H7 (cell line): ENCODE measurements around the gene WDR70. TPM values are rescaled to one million over a fixed set of nuclear protein-coding genes. Genes with fewer than 3 reads are reported as not detected.
"Not testable (repeated sequence)": the region's sequence is repeated elsewhere in the genome, so short reads cannot be mapped to it uniquely, and the experiment has no call there.

ENCODE experiments used
- DNase-seq: peaks from one replicate; pipeline ENCODE4 v3.0.0; 2012
- H3K27me3 ChIP-seq: 2 replicates; pipeline ENCODE4 v1.6.0; 2011; ENCODE audit warnings: mild to moderate bottlenecking, low read length; ENCODE audit not compliant: control insufficient read depth, insufficient read depth
- H3K36me3 ChIP-seq: replicated peaks from 2 replicates; pipeline ENCODE4 v1.5.1; 2011; ENCODE audit warnings: low read length; ENCODE audit not compliant: control insufficient read depth, insufficient read depth
- H3K4me3 ChIP-seq: 2 replicates; pipeline ENCODE4 v1.5.1; 2011; ENCODE audit warnings: low read depth, mild to moderate bottlenecking, control low read depth, low read length, moderate library complexity; ENCODE audit not compliant: insufficient read depth
- total RNA-seq: library from RNA; depleted of rRNA; stranded (reverse); fragments of >200 nt; shearing (Covaris generic); gene quantifications from 2 replicates; pipeline ENCODE4 v1.2.3, GENCODE V29; 2014

Gene WDR70
- total RNA-seq, 1 experiment from 2014 or later, result 28.0 TPM

DNA sequence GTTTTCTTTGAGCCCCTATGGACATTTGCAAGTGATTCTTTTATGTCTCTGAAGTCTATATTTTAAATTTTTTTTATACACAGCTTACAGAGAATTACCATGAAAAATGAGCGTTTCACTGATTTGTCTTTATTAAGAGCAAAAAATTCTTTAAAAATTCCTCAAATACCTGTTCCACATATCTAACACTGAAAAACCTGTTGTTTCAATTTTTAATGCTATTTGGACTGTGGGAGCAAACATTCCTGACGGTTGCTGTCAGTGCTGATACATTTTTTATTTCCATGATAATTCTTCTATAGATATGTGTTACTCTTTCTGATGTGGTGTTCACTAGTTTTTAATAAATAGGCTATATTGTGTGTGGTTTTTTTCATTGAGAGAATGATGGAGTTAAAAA lies 261.0 kb downstream of the WDR70 start:
- no peak overlapping the region for H3K4me3 ChIP-seq
- no peaks in the 10 kb centered on the region for H3K27me3 ChIP-seq
- no peak for DNase-seq

DNA sequence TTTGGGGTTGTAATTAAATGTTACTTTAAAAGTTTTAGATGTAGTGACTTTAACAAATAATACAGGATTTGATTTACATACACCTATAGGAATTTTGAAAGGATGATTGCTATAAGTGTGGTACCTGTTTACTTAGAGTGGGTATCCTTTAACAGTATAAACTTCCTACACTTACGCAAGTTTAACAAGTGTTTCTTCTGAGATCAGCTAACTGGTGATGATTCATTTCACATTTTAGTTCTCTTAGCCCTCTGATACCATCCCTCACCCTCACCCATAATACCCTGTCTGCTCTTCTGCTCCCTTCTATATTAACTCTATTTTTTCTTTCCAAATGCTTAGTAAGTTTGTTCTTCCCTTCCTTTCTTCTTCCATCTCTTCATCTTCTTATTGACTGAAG lies 262.8 kb downstream of the WDR70 start:
- no peak for DNase-seq
- Histone ChIP-seq H3K27me3 (no peaks in the 10 kb centered on the region), H3K36me3 (no peaks in the 10 kb centered on the region), H3K4me3 (no peak overlapping the region)

More for the DNA sequence above, 261.0 kb downstream of the WDR70 start:
- H3K36me3 ChIP-seq, result no peaks in the 10 kb centered on the region

DNA sequence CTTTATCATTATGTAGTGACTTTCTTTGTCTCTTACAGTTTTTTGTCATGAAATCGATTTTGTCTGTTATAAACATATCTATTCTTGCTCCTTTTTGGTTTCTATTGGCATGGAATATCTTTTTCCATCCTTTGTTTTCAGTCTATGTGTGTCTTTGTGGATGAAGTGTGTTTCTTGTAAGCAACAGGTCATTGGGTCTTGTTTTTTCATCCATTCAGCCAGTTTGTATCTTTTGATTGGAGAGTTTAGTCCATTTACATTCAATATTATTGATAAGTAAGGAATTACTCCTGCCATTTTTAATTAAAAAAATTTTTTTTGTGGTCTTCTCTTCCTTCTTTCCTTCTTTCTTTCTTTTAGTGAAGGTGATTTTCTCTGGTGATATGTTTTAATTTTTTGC lies 266.6 kb downstream of the WDR70 start:
- no peak for DNase-seq
- H3K4me3 ChIP-seq, result no peak overlapping the region
- H3K27me3 ChIP-seq, result no peaks in the 10 kb centered on the region
- H3K36me3 ChIP-seq, result no peaks in the 10 kb centered on the region

DNA sequence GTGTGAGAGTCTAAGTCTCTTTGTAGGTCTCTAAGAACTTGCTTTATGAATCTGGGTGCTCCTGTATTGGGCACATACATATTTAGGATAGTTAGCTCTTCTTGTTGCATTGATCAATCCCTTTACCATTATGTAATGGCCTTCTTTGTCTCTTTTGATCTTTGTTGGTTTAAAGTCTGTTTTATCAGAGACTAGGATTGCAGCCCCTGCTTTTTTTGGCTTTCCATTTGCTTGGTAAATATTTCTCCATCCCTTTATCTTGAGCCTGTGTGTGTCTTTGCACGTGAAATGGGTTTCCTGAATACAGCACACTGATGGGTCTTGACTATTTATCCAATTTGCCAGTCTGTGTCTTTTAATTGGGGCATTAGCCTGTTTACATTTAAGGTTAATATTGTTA lies 275.4 kb downstream of the WDR70 start:
- not testable (repeated sequence) for H3K4me3 ChIP-seq, DNase-seq, H3K27me3 ChIP-seq, H3K36me3 ChIP-seq

DNA sequence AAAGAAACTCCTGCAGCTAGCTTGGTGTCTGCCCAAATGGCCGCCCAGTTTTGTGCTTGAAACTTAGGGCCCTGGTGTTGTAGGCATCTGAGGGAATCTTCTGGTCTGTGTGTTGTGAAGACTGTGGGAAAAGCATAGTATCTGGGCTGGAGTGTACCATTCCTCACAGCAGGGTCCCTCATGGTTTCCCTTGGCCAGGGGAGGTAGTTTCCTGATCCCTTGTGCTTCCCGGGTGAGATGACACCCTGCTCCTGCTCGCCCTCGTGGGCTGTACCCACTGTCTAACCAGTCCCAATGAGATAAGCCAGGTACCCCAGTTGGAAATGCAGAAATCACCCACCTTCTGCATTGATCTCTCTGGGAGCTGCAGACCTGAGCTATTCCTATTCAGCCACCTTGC lies 277.9 kb downstream of the WDR70 start:
- DNase-seq, result no peak
- Histone ChIP-seq H3K27me3 (no peaks in the 10 kb centered on the region), H3K36me3 (no peaks in the 10 kb centered on the region), H3K4me3 (no peak overlapping the region)

DNA sequence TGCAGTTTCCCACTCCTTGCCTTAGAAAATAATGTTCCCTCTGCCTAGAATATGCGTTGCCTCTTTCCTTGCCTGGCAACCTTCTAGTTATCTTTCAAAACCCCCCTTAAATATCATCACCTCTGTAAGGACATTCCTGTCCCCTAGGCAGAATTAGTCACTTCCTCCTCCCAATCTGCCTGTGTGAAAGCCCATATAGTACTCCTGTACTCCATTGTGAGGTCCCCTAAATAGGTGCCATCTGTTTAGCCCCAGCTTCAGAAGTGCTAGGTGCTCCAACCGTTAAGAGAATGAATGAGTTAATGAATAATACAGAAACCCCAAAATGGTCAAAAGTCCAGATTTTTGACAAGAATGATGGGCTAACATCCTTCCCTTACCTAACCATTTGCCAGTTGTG lies 279.3 kb downstream of the WDR70 start:
- Histone ChIP-seq H3K27me3 (no peaks in the 10 kb centered on the region), H3K36me3 (no peaks in the 10 kb centered on the region), H3K4me3 (no peak overlapping the region)
- DNase-seq, result no peak

DNA sequence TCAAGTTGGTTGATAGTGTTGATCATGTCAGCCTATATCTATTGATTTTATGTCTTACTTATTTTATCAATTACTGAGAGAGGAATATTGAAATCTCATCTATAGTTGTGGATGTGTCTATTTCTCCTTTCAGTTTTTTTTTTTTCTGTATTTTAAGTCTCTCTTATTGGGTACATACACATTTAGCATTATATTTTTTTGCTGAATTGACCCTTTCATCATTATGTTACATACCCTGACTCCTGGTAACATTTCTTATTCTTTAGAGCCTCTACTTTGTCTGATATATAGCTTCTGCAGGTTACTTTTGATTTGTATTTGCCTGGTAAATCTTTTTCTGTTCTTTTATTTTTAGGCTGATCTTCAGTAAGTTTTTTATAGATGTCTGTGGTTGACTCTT lies 281.2 kb downstream of the WDR70 start:
- no peak overlapping the region for H3K4me3 ChIP-seq
- no peak for DNase-seq
- no peaks in the 10 kb centered on the region for H3K27me3 ChIP-seq

DNA sequence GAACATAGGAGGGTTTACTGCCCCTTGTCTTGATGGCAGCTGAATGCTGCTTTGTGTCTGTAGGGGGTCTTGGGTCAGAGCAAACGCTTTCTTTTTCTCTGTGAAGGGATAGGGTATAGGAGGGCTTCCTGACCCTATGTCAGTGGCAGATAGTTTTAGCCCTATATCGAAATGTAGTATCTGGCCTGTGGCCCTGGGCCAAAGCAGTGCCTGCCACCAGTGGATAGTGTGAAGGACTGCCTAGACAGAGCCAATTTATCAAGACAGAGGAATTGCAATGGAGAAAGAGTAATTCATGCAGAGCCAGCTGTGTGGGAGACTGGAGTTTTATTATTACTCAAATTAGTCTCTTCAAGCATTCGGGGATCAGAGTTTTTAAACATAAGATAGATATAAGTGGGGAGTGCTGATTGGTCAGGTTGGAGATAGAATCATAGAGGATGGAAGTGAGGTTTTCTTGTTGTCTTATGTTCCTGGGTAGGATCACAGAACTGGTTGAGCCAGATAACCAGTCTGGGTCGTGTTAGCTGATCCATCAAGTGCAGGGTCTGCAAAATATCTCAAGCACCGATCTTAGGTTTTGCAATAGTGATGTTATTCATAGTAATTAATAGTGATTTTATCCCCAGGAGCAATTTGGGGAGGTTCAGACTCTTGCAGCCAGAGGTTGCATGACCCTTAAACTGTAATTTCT lies 282.3 kb downstream of the WDR70 start:
- no peak overlapping the region for H3K4me3 ChIP-seq
- no peaks in the 10 kb centered on the region for H3K36me3 ChIP-seq
- H3K27me3 ChIP-seq, result no peaks in the 10 kb centered on the region
- peak; percentile 8 for DNase-seq

More for the DNA sequence above, 281.2 kb downstream of the WDR70 start:
- H3K36me3 ChIP-seq, result no peaks in the 10 kb centered on the region

DNA sequence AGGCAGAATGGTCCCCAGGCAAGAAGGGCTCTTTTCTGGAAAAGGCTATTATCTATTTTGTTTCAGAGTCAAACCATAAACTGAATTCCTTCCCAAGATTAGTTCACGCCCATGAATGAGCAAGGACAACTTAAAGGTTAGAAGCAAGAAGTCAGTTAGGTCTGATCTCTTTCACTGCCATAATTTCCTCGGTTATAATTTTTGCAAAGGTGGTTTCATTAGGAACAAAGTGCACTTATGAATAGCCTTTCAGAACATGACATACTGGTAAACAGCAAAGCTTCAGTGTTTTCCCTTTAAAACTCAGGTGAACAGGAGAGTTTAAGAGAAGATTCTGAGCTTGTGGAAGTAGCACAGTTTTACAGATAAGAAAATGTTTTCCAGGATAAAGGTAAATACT lies 282.8 kb downstream of the WDR70 start:
- Histone ChIP-seq H3K4me3 (no peak overlapping the region), H3K36me3 (no peaks in the 10 kb centered on the region), H3K27me3 (no peaks in the 10 kb centered on the region)
- no peak for DNase-seq

DNA sequence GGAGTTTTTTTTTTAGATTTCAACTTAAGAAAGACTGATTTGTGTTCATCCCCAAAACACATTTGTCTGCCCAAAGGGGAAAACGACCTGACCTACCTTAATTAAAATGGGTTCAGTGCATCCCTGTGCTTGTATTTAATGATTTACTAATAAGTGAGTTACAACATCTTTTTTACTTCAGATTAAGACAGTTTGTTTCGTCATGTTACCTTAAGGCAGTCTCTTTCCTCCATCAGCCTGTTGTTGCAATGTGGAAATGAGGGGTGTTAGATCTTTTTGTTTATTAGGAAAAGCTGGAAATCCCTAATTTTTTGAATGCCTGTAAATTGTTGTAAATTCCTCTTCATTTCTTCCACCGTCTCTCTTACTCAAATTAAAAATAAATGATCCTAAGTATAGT lies 283.2 kb downstream of the WDR70 start:
- Histone ChIP-seq H3K27me3 (no peaks in the 10 kb centered on the region), H3K36me3 (no peaks in the 10 kb centered on the region), H3K4me3 (no peak overlapping the region)
- no peak for DNase-seq

DNA sequence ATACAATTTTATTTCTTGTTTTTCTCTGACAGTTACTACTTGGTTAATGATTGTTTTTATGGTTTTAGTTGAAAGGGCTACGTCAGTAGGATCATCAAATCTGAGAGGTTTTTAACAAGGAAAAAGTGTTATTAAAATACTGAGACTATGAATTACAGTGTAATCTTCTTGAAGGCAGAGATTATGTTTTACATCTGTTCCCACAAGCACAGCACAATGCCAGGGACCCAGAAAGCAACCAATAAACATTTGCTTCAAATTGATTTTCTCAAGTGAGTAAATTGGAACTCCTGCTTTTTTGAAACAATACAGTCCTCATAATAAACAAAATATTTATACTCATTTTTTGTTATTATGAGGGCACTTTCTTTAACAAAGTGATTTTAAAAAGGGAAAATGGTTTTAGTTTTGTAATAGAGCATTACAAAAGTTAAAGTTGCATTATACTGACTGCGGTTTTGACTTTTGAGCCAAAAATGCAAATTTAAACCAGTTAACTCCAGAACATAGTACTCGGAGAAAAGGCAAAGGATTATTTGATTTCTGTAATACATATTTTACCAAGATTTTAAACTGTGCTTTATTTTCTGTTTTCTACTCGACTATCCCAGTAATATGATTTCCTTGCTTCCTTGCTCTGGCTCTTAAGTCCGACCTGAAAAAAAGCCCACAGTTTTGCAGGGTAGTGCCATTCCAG lies 283.8 kb downstream of the WDR70 start:
- Histone ChIP-seq H3K27me3 (no peaks in the 10 kb centered on the region), H3K36me3 (no peaks in the 10 kb centered on the region), H3K4me3 (no peak overlapping the region)
- DNase-seq, result no peak

DNA sequence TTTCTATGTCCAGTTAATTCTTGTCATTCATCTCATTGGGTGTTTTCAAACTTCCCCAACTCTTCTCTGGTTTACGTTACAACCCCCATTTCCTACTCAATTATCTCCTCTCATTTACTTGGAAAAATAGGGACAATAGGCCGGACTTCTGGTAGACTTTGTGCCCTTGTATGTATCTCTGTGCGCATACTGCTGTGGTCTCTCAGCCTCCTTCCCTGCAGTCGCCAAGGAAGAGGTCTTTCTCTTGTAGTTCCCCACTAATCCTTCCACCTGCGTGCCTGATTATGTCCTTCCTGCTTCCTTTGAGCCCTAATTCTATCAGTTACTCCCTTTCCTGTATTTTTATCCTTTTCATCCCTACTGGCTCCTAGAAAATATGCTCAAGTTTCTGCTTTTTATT lies 284.4 kb downstream of the WDR70 start:
- H3K36me3 ChIP-seq, result no peaks in the 10 kb centered on the region
- no peak for DNase-seq
- H3K4me3 ChIP-seq, result no peak overlapping the region
- H3K27me3 ChIP-seq, result no peaks in the 10 kb centered on the region

DNA sequence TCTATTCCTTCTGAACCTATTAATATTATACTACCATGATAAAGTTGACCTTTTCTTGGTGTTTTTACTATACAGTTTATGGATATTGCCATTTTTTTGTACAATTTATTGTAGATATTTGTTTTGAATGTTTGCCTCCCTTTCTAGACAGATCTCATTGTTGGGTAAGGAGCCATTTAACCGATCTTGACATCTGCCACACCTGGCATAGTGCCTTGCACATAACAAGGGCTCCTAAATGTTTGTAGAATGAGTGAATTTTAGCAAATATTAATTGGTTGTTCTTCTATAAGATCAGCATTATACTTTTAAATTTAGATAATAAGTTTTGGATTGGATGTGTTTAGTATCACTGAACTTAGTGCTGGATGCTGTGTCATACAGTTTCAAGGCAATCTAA lies 285.4 kb downstream of the WDR70 start:
- no peaks in the 10 kb centered on the region for H3K36me3 ChIP-seq
- H3K27me3 ChIP-seq, result no peaks in the 10 kb centered on the region
- no peak overlapping the region for H3K4me3 ChIP-seq
- DNase-seq, result no peak

DNA sequence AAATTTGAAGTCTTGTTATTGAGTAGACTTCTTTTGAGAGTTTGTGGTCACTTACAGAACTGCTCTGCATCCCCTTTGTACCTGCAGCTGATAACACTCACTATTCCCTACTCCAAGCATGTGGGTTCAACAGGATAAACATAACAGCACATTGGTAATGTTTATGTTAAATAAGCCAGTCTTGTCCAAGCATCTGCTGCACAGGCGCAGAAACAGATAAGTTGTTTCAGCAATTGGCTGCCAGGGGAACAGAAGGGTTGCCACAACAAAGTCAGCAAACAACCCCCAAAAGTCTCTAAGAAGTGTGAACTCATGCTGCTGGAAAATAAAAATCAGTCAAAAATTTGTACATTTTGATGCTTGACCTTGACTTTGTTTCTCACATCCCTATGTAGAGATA lies 286.2 kb downstream of the WDR70 start:
- Histone ChIP-seq H3K27me3 (no peaks in the 10 kb centered on the region), H3K4me3 (no peak overlapping the region), H3K36me3 (no peaks in the 10 kb centered on the region)
- DNase-seq, result no peak

DNA sequence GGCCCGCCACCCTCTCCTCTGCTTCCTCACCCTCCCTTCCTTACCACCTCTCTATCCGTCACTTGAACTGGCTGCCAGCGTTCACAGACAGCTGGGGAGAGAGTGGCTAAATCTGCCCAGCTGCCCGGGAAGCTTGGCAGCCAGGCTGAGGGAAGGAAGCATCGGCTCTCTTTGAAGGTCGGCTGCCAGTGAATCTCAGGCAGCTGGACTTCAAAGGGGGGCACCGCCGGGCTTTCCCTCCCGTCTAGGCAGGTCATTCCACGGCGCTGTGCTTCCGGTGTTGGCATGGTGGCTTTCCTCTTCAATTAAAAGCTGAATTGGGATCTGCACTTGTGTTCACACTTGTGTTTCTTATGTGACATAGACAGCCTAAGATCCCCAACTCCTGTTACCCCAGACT lies 286.8 kb downstream of the WDR70 start:
- no peaks in the 10 kb centered on the region for H3K36me3 ChIP-seq
- no peak overlapping the region for H3K4me3 ChIP-seq
- no peaks in the 10 kb centered on the region for H3K27me3 ChIP-seq
- no peak for DNase-seq
